ENCODE results near the gene CSTPP1. TPM values are rescaled to one million over a fixed set of nuclear protein-coding genes. Genes with fewer than 3 reads are reported as not detected.

CSTPP1 gene
- total and polyA plus RNA-seq, 2 of the 8 experiments (the other 6 are each of a cell fraction or from before 2014, with no cell fraction given): 24.2 to 28.7 TPM

DNA sequence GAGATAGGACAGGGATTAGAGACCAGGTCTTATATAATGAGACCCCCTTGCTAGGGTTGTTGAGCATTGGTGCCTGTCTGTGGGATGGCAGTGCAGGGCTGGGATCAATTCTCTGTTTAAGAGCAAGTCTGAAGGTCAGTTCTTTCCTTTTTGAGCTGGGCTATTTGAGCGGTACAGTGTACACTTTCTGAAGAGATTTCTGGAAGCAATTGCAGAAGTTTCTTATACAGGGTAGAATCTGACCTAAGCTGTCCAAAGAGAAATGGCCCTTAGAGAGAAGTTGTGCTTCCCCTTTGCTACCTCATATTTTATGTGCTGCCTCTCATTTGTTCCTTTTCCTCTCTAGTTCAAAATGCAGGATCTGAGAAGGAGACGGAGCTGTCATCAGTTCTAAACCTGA, 35.8 kb downstream of the CSTPP1 start:
- no peak overlapping the region for H3K4ac ChIP-seq (replicated peaks; ENCODE audit: insufficient read length, low read depth, low read length)
- no peak overlapping the region for H2BK12ac ChIP-seq (ENCODE audit: low read depth, low read length)
- no peak overlapping the region for H3K56ac ChIP-seq (replicated peaks; ENCODE audit: insufficient read length, low read depth, low read length)
- no peak overlapping the region for H2AFZ ChIP-seq (ENCODE audit: low read length)
- H3K36me3 ChIP-seq (ENCODE audit: control insufficient read depth in 2 of 4, insufficient read depth in 4 of 4, low read length in 3 of 4): no peaks in the 10 kb centered on the region
- no peak overlapping the region for H4K5ac ChIP-seq (ENCODE audit: insufficient read length, low read depth, low read length)
- H4K91ac ChIP-seq (replicated peaks; ENCODE audit: insufficient read length, low read length): no peak overlapping the region
- no peak overlapping the region for H3K14ac ChIP-seq (ENCODE audit: insufficient read length)
- H3K79me2 ChIP-seq (ENCODE audit: control insufficient read depth in 1 of 2, insufficient read depth in 2 of 2, low read length in 2 of 2): no peaks in the 10 kb centered on the region
- H2BK5ac ChIP-seq (ENCODE audit: low read depth, low read length): no peak overlapping the region
- WGBS, 2 experiments (ENCODE audit: extremely low coverage in 1 of 2, insufficient coverage in 1 of 2, insufficient read length in 1 of 2, insufficient replicate concordance in 2 of 2, low coverage in 1 of 2, low lambda C conversion rate in 2 of 2, missing lambda C conversion rate in 1 of 2): 90% methylated on average over 2 of the region's 2 CpGs; no CpG with 5 or more reads in 1 of the 2 experiments
- POLR2A ChIA-PET (ENCODE audit: partially characterized antibody): interaction anchor here (1.6 kb wide), 1 partner anchor 11 kb away, joined by 3 read pairs; no protein-coding TSS in a partner anchor
- H3K4me3 ChIP-seq (ENCODE audit: extremely low read depth in 1 of 4, insufficient read depth in 2 of 4, low read depth in 3 of 4, low read length in 4 of 4): no peak overlapping the region
- no peak overlapping the region for H2AK5ac ChIP-seq (ENCODE audit: low read depth, low read length)
- no peaks in the 10 kb centered on the region for H3K79me1 ChIP-seq (ENCODE audit: low read depth, low read length)
- H3K27ac ChIP-seq (ENCODE audit: low read depth, low read length): no peak overlapping the region
- peaks cover 0 to 3% of the 10 kb centered on the region in 2 experiments for H4K20me1 ChIP-seq (replicated peaks in 1 of 2; ENCODE audit: control insufficient read depth in 1 of 2, insufficient read depth in 2 of 2, low read length in 2 of 2)
- no peak overlapping the region for H2BK120ac ChIP-seq (replicated peaks; ENCODE audit: low read depth, low read length)
- H3K23ac ChIP-seq (ENCODE audit: insufficient read length): no peak overlapping the region
- no peak overlapping the region for H2BK15ac ChIP-seq (ENCODE audit: low read length)
- no peak for DNase-seq (ENCODE audit: low read depth in 1 of 2, low spot score in 2 of 2)
- H2BK20ac ChIP-seq (ENCODE audit: low read length): no peak overlapping the region
- H3K9me3 ChIP-seq (ENCODE audit: insufficient read depth in 2 of 2, low read depth in 1 of 2, low read length in 1 of 2): no peaks in the 10 kb centered on the region
- FAIRE-seq: no peak
- no peaks in the 10 kb centered on the region for H3K27me3 ChIP-seq (replicated peaks in 1 of 4; ENCODE audit: control insufficient read depth in 3 of 4, extremely low read depth in 1 of 4, insufficient read depth in 3 of 4, low read length in 3 of 4)
- no peak overlapping the region for H3K4me2 ChIP-seq (ENCODE audit: insufficient read depth in 1 of 2, low read depth in 2 of 2, low read length in 2 of 2)
- peaks cover 0 to 9% (median 8%) of the 10 kb centered on the region in 4 experiments; a peak in 4 of 7 replicates for H3K4me1 ChIP-seq (replicated peaks in 1 of 4; ENCODE audit: control insufficient read depth in 3 of 4, insufficient read depth in 4 of 4, low read length in 3 of 4)
- CTCF ChIA-PET (ENCODE audit: partially characterized antibody): interaction anchor here (1.3 kb wide), 1 partner anchor 15 kb away, joined by 4 read pairs; no protein-coding TSS in a partner anchor
- no peak overlapping the region for H3K9ac ChIP-seq (replicated peaks in 1 of 4; ENCODE audit: extremely low read depth in 1 of 4, low read depth in 3 of 4, low read length in 3 of 4)
- H4K8ac ChIP-seq (ENCODE audit: extremely low read depth, insufficient read depth, low read length): no peak overlapping the region
- no peaks in the 10 kb centered on the region for H3K23me2 ChIP-seq (ENCODE audit: low read depth, low read length)
- H3K18ac ChIP-seq (ENCODE audit: extremely low read depth, low read length): no peak overlapping the region
- TF ChIP-seq EP300 (IDR thresholded peaks at IDR 0.05; ENCODE audit: borderline replicate concordance in 1 of 2, low read depth in 2 of 2, low read length in 2 of 2) (no peak), ASH2L (IDR thresholded peaks at IDR 0.05; ENCODE audit: low read length) (no peak), RXRA (IDR thresholded peaks at IDR 0.05; ENCODE audit: insufficient read depth, low read depth, low read length) (no peak), TBP (IDR thresholded peaks at IDR 0.05; ENCODE audit: low read depth, low read length) (no peak), BRCA1 (IDR thresholded peaks at IDR 0.05; ENCODE audit: low read depth, low read length) (no peak), KDM5A (IDR thresholded peaks at IDR 0.05; ENCODE audit: low read length) (no peak), CEBPB (IDR thresholded peaks at IDR 0.05; ENCODE audit: low read depth, low read length) (no peak), GTF2F1 (IDR thresholded peaks at IDR 0.05; ENCODE audit: borderline replicate concordance, low read depth, low read length) (no peak), SP4 (IDR thresholded peaks at IDR 0.05; ENCODE audit: low read length) (no peak), CREB1 (IDR thresholded peaks at IDR 0.05) (no peak)
- TF ChIP-seq, protein P1, sequence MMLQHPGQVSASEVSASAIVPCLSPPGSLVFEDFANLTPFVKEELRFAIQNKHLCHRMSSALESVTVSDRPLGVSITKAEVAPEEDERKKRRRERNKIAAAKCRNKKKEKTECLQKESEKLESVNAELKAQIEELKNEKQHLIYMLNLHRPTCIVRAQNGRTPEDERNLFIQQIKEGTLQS (IDR thresholded peaks at IDR 0.05; ENCODE audit: insufficient read depth, low read depth, low read length): no peak
